K562 (cell line): Measurements from ENCODE around the gene TYW1B. TPM values are rescaled to one million over a fixed set of nuclear protein-coding genes. Genes with fewer than 3 reads are reported as not detected.

Experiments used
- ATAC-seq: fragments of 200-7000 bp; cut with Tn5 transposase; 3 replicates; pipeline ENCODE4 v1.9.1; 2020; ENCODE audit warnings: moderate library complexity
- BruUV-seq: library from RNA; stranded (reverse); fragments of 400-500 nt; replicated peaks from 2 replicates; lab custom pipeline; 2021; lab: Mats Ljungman, UMichigan
- CTCF ChIA-PET: fragments of 300-600 bp; formaldehyde crosslinking; extraction: SDS; loops from one replicate; lab custom pipeline; 2021; ENCODE audit warnings: low intra/inter-chr PET ratio; lab: Yijun Ruan, JAX
- POLR2A ChIA-PET: fragments of 300-600, 350-650 bp; sonication (Branson Sonifier 250); formaldehyde crosslinking; extraction: SDS; loops from one replicate; lab custom pipeline; 2021; ENCODE audit warnings: antibody characterized with exemption, inconsistent platforms; lab: Yijun Ruan, JAX
- DNase-seq, 4 experiments: peaks; one replicate each; pipeline versions ENCODE4 v3.0.0 to v3.0.0-alpha.2; 2011 to 2018; ENCODE audit warnings: low spot score in 3 of 4, mixed read lengths in 3 of 4; ENCODE audit errors: extremely low read depth in 1 of 4
- FAIRE-seq: peaks from 2 replicates; lab custom pipeline; 2011; peaks lifted over from hg19 to GRCh38; lab: Jason Lieb, UNC
- H2AFZ ChIP-seq: 2 replicates; pipeline ENCODE4 v1.6.0; 2011; ENCODE audit warnings: low read depth, low read length, control low read depth, inconsistent platforms
- H3K27ac ChIP-seq: fragments of 200-600 bp; 3 replicates; pipeline ENCODE4 v1.8.0; 2011; ENCODE audit warnings: low read depth, mild to moderate bottlenecking, control low read depth, inconsistent platforms, low read length, moderate library complexity, mixed read lengths; ENCODE audit errors: extremely low read depth
- H3K27me3 ChIP-seq, 2 experiments: fragments of 300-600 bp in 1 of 2; 2 replicates in 1 of 2; 3 replicates in 1 of 2; pipeline versions ENCODE4 v1.6.0 to v1.8.0; 2011; ENCODE audit warnings: inconsistent platforms in 2 of 2, low read length in 2 of 2, mild to moderate bottlenecking in 1 of 2, mixed read lengths in 1 of 2, moderate library complexity in 1 of 2; ENCODE audit not compliant: control insufficient read depth in 2 of 2, insufficient read depth in 2 of 2
- H3K36me3 ChIP-seq: fragments of 300-600 bp; 3 replicates; pipeline ENCODE4 v1.8.0; 2011; ENCODE audit warnings: mild to moderate bottlenecking, low read length, inconsistent platforms; ENCODE audit not compliant: control insufficient read depth, insufficient read depth
- H3K4me1 ChIP-seq, 2 experiments: fragments of 200-600 bp in 1 of 2; replicated peaks in 1 of 2; 2 replicates in 1 of 2; 3 replicates in 1 of 2; pipeline versions ENCODE4 v1.5.1 to v1.8.0; 2011; ENCODE audit warnings: inconsistent platforms in 2 of 2, low read length in 2 of 2, mild to moderate bottlenecking in 1 of 2, mixed read lengths in 1 of 2, moderate library complexity in 1 of 2; ENCODE audit not compliant: control insufficient read depth in 2 of 2, insufficient read depth in 2 of 2
- H3K4me2 ChIP-seq: 2 replicates; pipeline ENCODE4 v1.6.1; 2011; ENCODE audit warnings: low read length, control low read depth, inconsistent platforms, mixed read lengths; ENCODE audit not compliant: insufficient read depth
- H3K4me3 ChIP-seq: fragments of 200-600 bp; sonication (generic), shearing (Covaris generic); 2 replicates; pipeline ENCODE4 v1.5.1; 2016; ENCODE audit warnings: control low read depth, inconsistent platforms
- H3K79me2 ChIP-seq: fragments of 200-600 bp; 3 replicates; pipeline ENCODE4 v1.8.0; 2011; ENCODE audit warnings: low read length, inconsistent platforms; ENCODE audit not compliant: control insufficient read depth, insufficient read depth
- H3K9ac ChIP-seq, 2 experiments: 2 replicates each; pipeline versions ENCODE4 v1.6.0 to v1.6.1; 2011; ENCODE audit warnings: low read depth in 2 of 2, low read length in 2 of 2, control low read depth in 1 of 2, inconsistent platforms in 1 of 2, mild to moderate bottlenecking in 1 of 2, mixed read lengths in 1 of 2; ENCODE audit not compliant: insufficient read depth in 1 of 2
- H3K9me1 ChIP-seq: one replicate; pipeline ENCODE4 v1.6.0; 2011; ENCODE audit warnings: inconsistent platforms, mild to moderate bottlenecking, low read length, moderate library complexity; ENCODE audit not compliant: control insufficient read depth, insufficient read depth
- H3K9me3 ChIP-seq: replicated peaks from 2 replicates; pipeline ENCODE4 v1.5.1; 2011; ENCODE audit warnings: low read depth, low read length, inconsistent platforms; ENCODE audit not compliant: control insufficient read depth, insufficient read depth
- H4K20me1 ChIP-seq: replicated peaks from 2 replicates; pipeline ENCODE4 v1.6.1; 2011; ENCODE audit warnings: low read length, inconsistent platforms, mixed read lengths; ENCODE audit not compliant: control insufficient read depth, insufficient read depth
- ARHGAP35 ChIP-seq: fragments of 450-650 bp; IDR thresholded peaks from 2 replicates; pipeline ENCODE4 v1.6.1; 2018; ENCODE audit not compliant: partially characterized antibody
- CUX1 ChIP-seq: fragments of 200-800 bp; sonication (Bioruptor generic); IDR thresholded peaks from 2 replicates; pipeline ENCODE4 v1.6.1; 2016; ENCODE audit warnings: missing genetic modification characterization, missing compliant biosample characterization
- KDM1A ChIP-seq, 2 experiments: fragments of 450-650 bp; IDR thresholded peaks; 2 replicates each; pipeline ENCODE4 v1.6.1; 2016; ENCODE audit warnings: mild to moderate bottlenecking in 2 of 2
- KDM4B ChIP-seq, 2 experiments: fragments of 450-650 bp in 1 of 2; sonication (generic) in 1 of 2; IDR thresholded peaks; 2 replicates each; pipeline ENCODE4 v1.6.1; 2016 to 2017; ENCODE audit warnings: borderline replicate concordance in 2 of 2, antibody characterized with exemption in 1 of 2, low read depth in 1 of 2, mild to moderate bottlenecking in 1 of 2
- LEF1 ChIP-seq: fragments of 450-650 bp; IDR thresholded peaks from 2 replicates; pipeline ENCODE4 v1.6.1; 2016; ENCODE audit warnings: mild to moderate bottlenecking
- MEIS2 ChIP-seq: fragments of 450-650 bp; IDR thresholded peaks from 2 replicates; pipeline ENCODE4 v1.6.1; 2014; ENCODE audit warnings: mild to moderate bottlenecking; ENCODE audit not compliant: partially characterized antibody
- PBX2 ChIP-seq, 2 experiments: IDR thresholded peaks in 1 of 2; conservative IDR thresholded peaks in 1 of 2; 2 replicates each; pipeline ENCODE4 v1.6.1; 2016; ENCODE audit warnings: low read depth in 2 of 2, mild to moderate bottlenecking in 1 of 2, missing compliant biosample characterization in 1 of 2, missing genetic modification characterization in 1 of 2, moderate library complexity in 1 of 2
- RFX1 ChIP-seq: fragments of 450-650 bp; IDR thresholded peaks from 2 replicates; pipeline ENCODE4 v1.6.1; 2016; ENCODE audit warnings: mild to moderate bottlenecking, moderate library complexity
- TRIM24 ChIP-seq, 2 experiments: fragments of 450-650 bp; IDR thresholded peaks; 2 replicates each; pipeline ENCODE4 v1.6.1; 2016
- TRIM28 ChIP-seq: fragments of 450-650 bp; IDR thresholded peaks from 2 replicates; pipeline ENCODE4 v1.6.1; 2017
- ZNF449 ChIP-seq: fragments of 250-450 bp; sonication (Bioruptor Pico); IDR thresholded peaks from 2 replicates; pipeline ENCODE4 v1.8.0; 2022; ENCODE audit warnings: moderate library complexity, mild to moderate bottlenecking, inconsistent platforms
- WGBS: fragments of 100-300 bp; shearing (Covaris generic); methylation state at CpG from one replicate; pipeline ENCODE4 v1.1.6; 2016; ENCODE audit warnings: low coverage, mixed read lengths; ENCODE audit not compliant: insufficient coverage; ENCODE audit errors: missing lambda C conversion rate; 5-methylcytosine and 5-hydroxymethylcytosine counted together
- in situ Hi-C: fragments of 300-500 bp; cut with MboI; formaldehyde crosslinking; loops from 4 replicates; pipeline ENCODE4 v1.15.0; 2018; ENCODE audit warnings: inconsistent platforms, mixed read lengths
- intact Hi-C: fragments of 100-400 bp; cut with micrococcal nuclease; formaldehyde crosslinking; loops from 2 replicates; pipeline ENCODE4 v1.14.2; 2022
- polyA plus RNA-seq, 8 experiments: library from polyadenylated mRNA; depleted of rRNA in 4 of 8; stranded (reverse) in 5 of 8; unstranded in 3 of 8; fragments of >200 nt; fragmentation: Nextera tagmentation in 2 of 8; fragmentation: Illumina TruSeq in 1 of 8; extraction: Ambion mirVana in 2 of 8; extraction: Trizol in 1 of 8; gene quantifications; 2 replicates each; pipeline versions ENCODE4 v1.2.1 to v1.2.3, GENCODE V29; 2011 to 2014; ENCODE audit warnings: inconsistent platforms in 1 of 8, missing spikeins in 1 of 8
- total RNA-seq, 7 experiments: library from RNA; depleted of rRNA in 6 of 7; stranded (reverse); fragments of >200 nt in 6 of 7; fragmentation: Illumina TruSeq in 2 of 7; extraction: Trizol in 2 of 7; gene quantifications; 2 replicates each; pipeline versions ENCODE4 v1.2.1 to v1.2.3, GENCODE V29; 2011 to 2021; ENCODE audit warnings: low replicate concordance in 1 of 7

The TYW1B gene
- total and polyA plus RNA-seq, 9 of the 15 experiments (the other 6 are each of a cell fraction or from before 2014, with no cell fraction given), result 5.8 to 14.7 (median 9.8) TPM

GRCh38 chr7:72603073-72603472 is 224.9 kb downstream of the TYW1B start:
- no TSS peak for BruUV-seq
- no peaks in the 10 kb centered on the region for H3K27me3 ChIP-seq
- H3K9me1 ChIP-seq, result no peaks in the 10 kb centered on the region
- no peak overlapping the region for H3K9ac ChIP-seq
- CTCF ChIA-PET, result no interaction called here
- no peaks in the 10 kb centered on the region for H3K79me2 ChIP-seq
- H2AFZ ChIP-seq, result no peak overlapping the region
- H3K9me3 ChIP-seq, result no peaks in the 10 kb centered on the region
- intact Hi-C loops (no loop called here), in situ Hi-C loops (no loop called here)
- DNase-seq, result no peak
- no peak for ATAC-seq
- POLR2A ChIA-PET, result no interaction called here
- H3K4me3 ChIP-seq, result no peak overlapping the region
- no peaks in the 10 kb centered on the region for H3K4me1 ChIP-seq
- no peak overlapping the region for H3K4me2 ChIP-seq
- 0 out of 3 replicates have a peak, but pooled peaks cover 4% of the 10 kb centered on the region for H3K36me3 ChIP-seq
- H3K27ac ChIP-seq, result no peak overlapping the region
- WGBS, result 85% methylated on average over 5 of the region's 5 CpGs
- H4K20me1 ChIP-seq, result no peaks in the 10 kb centered on the region
- FAIRE-seq, result no peak
- peak; percentile 45 to 58 for TF ChIP-seq TRIM24 (IDR thresholded peaks at IDR 0.05)
- TF ChIP-seq TRIM28, result peak; percentile 68; the same call in 1 of the 2 replicates
- peak; percentile 99 for TF ChIP-seq ARHGAP35
- no peak for TF ChIP-seq CUX1 (CRISPR knock-in tag)
- peak in 1 of 2 experiments; percentile 89; a peak in 2 of 4 replicates for TF ChIP-seq KDM4B (IDR thresholded peaks at IDR 0.05; ENCODE audit: borderline replicate concordance in 2 of 2, low read depth in 1 of 2)
- peak; percentile 97 for TF ChIP-seq MEIS2
- TF ChIP-seq RFX1, result 0 out of 2 replicates have a peak, but pooled peaks have one; percentile 8
- TF ChIP-seq ZNF449 (CRISPR knock-in tag), result no peak
- no peak for TF ChIP-seq PBX2 (CRISPR knock-in tag; IDR thresholded peaks at IDR 0.05; ENCODE audit: low read depth)
- TF ChIP-seq PBX2 (tag; conservative IDR thresholded peaks at IDR 0.05; ENCODE audit: low read depth), result peak; percentile 98
- peak; percentile 88 for TF ChIP-seq LEF1
- TF ChIP-seq KDM1A (IDR thresholded peaks at IDR 0.05), result peak; percentile 35 to 50; a peak in 2 of 4 replicates
